Measurements from ENCODE around the gene CDKL5. TPM values are rescaled to one million over a fixed set of nuclear protein-coding genes. Genes with fewer than 3 reads are reported as not detected.
A peak's percentile ranks its signal among the peaks of the same experiment; 100 is the strongest.

Gene CDKL5
- polyA plus RNA-seq, 2 of the 4 experiments (the other 2 are of a cell fraction), result 5.4 to 22.8 TPM

- TF ChIP-seq CBX8 (IDR thresholded peaks at IDR 0.05) (no peak), EP300 (IDR thresholded peaks at IDR 0.05) (no peak), CEBPB (IDR thresholded peaks at IDR 0.05) (no peak), MAFK (IDR thresholded peaks at IDR 0.05; ENCODE audit: partially characterized antibody) (no peak), PBX3 (IDR thresholded peaks at IDR 0.05) (no peak), EHF (CRISPR knock-in tag; IDR thresholded peaks at IDR 0.05) (no peak)
- CTCF ChIA-PET, result no interaction called here
- FAIRE-seq (no peak), ATAC-seq (no peak), DNase-seq (ENCODE audit: low read depth in 1 of 2, low spot score in 1 of 2) (no peak)
- WGBS (ENCODE audit: missing lambda C conversion rate), result 78% methylated on average over 2 of the region's 2 CpGs
- H3K4me3 ChIP-seq, result no peak overlapping the region
- no peak overlapping the region for H3K27ac ChIP-seq
- no peaks in the 10 kb centered on the region for H3K4me1 ChIP-seq
- POLR2A ChIA-PET, result no interaction called here
- no peaks in the 10 kb centered on the region for H3K9me3 ChIP-seq
- no peak overlapping the region for H3K4me2 ChIP-seq
These were observed 9.5 kb downstream of the CDKL5 start for GRCh38 chrX:18434896-18435295.

DNA sequence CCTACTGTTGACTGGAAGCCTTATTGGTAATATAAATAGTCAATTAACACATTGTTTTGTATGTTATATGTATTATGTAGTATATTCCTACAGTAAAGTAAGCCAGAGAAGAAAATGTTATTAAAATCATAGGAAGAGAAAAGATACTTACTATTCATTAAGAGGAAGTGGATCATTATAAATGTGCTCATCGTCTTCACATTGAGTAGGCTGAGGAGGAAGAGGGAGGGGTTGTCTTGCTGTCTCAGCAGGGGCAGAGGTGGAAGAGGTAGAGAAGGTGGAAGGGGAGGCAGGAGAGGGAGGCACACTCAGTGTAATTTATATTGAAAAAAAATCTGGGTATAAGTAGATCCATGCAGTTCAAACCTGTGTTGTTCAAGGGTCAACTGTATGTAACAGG, 10.6 kb downstream of the CDKL5 start:
- Histone ChIP-seq H3K9me3 (no peaks in the 10 kb centered on the region), H3K4me3 (no peak overlapping the region), H3K4me2 (no peak overlapping the region), H3K27ac (no peak overlapping the region), H3K4me1 (no peaks in the 10 kb centered on the region)
- CTCF ChIA-PET, result interaction anchor here (0.5 kb wide), 1 partner anchor 27 kb away, joined by 3 read pairs; no protein-coding TSS in a partner anchor
- TF ChIP-seq MAZ (IDR thresholded peaks at IDR 0.05; ENCODE audit: borderline replicate concordance, low read depth, low read length) (no peak), RAD21 (conservative IDR thresholded peaks at IDR 0.05 in 1 of 2, IDR thresholded peaks at IDR 0.05 in 1 of 2) (no peak), NFE2L2 (conservative IDR thresholded peaks at IDR 0.05; ENCODE audit: low read length) (no peak), POLR2A (IDR thresholded peaks at IDR 0.05; ENCODE audit: low read length) (no peak)
- no peak for ATAC-seq
- DNase-seq (ENCODE audit: low read depth in 1 of 2, low spot score in 1 of 2), result no peak
- FAIRE-seq, result no peak
- POLR2A ChIA-PET, result no interaction called here
- WGBS (ENCODE audit: missing lambda C conversion rate), result 92% methylated on average over 1 of the region's 1 CpG

DNA sequence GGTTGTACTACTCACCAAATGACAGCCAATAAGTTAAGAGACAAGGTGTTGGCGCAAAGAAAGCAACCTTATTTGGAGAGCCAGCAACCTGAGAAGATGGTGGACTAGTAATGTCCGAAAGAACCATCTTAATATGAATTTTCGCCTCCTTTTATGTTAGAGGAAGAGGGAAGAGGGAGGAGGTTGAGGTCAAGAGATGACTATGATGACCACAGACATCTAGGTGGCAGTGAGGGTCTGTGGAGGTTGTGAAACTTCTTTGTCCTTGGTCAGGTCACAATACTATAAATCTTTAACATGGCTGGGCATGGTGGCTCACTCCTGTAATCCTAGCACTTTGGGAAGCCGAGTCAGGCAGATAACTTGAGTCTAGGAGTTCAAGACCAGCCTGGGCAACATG, 15.4 kb downstream of the CDKL5 start:
- DNase-seq (ENCODE audit: low read depth in 1 of 2, low spot score in 1 of 2), result no peak
- H3K4me3 ChIP-seq, result no peak overlapping the region
- H3K27ac ChIP-seq, result no peak overlapping the region
- no peaks in the 10 kb centered on the region for H3K4me1 ChIP-seq
- ChIA-PET POLR2A (no interaction called here), CTCF (no interaction called here)
- no peak overlapping the region for H3K4me2 ChIP-seq
- 72% methylated on average over 4 of the region's 4 CpGs for WGBS (ENCODE audit: missing lambda C conversion rate)
- no peak for ATAC-seq
- H3K9me3 ChIP-seq, result no peaks in the 10 kb centered on the region
- FAIRE-seq, result no peak
- TF ChIP-seq CHD2 (IDR thresholded peaks at IDR 0.05; ENCODE audit: low read length, partially characterized antibody) (no peak), RARB (CRISPR knock-in tag; IDR thresholded peaks at IDR 0.05) (no peak), FOXS1 (CRISPR knock-in tag; IDR thresholded peaks at IDR 0.05) (no peak), RFX5 (IDR thresholded peaks at IDR 0.05) (no peak), PBX3 (IDR thresholded peaks at IDR 0.05) (no peak), TFCP2L1 (CRISPR knock-in tag; IDR thresholded peaks at IDR 0.05) (no peak), MYC (IDR thresholded peaks at IDR 0.05; ENCODE audit: borderline replicate concordance, low read length) (no peak), EHMT2 (IDR thresholded peaks at IDR 0.05; ENCODE audit: low read depth) (no peak), CBX2 (IDR thresholded peaks at IDR 0.05; ENCODE audit: borderline replicate concordance, low read depth) (no peak), KDM5A (IDR thresholded peaks at IDR 0.05) (no peak)

- no peaks in the 10 kb centered on the region for H3K4me1 ChIP-seq
- POLR2A ChIA-PET, result no interaction called here
- TF ChIP-seq EHF (CRISPR knock-in tag; IDR thresholded peaks at IDR 0.05), result no peak
- TF ChIP-seq ZNF302 (CRISPR knock-in tag; IDR thresholded peaks at IDR 0.05), result no peak
- TF ChIP-seq, protein P1, sequence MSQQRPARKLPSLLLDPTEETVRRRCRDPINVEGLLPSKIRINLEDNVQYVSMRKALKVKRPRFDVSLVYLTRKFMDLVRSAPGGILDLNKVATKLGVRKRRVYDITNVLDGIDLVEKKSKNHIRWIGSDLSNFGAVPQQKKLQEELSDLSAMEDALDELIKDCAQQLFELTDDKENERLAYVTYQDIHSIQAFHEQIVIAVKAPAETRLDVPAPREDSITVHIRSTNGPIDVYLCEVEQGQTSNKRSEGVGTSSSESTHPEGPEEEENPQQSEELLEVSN (IDR thresholded peaks at IDR 0.05; ENCODE audit: borderline replicate concordance, low read depth), result no peak
- TF ChIP-seq FOXS1 (CRISPR knock-in tag; IDR thresholded peaks at IDR 0.05), result no peak
- TF ChIP-seq CBX2 (IDR thresholded peaks at IDR 0.05; ENCODE audit: borderline replicate concordance, low read depth), result no peak
- TF ChIP-seq HOXA7 (CRISPR knock-in tag; IDR thresholded peaks at IDR 0.05), result no peak
- TF ChIP-seq HEYL (CRISPR knock-in tag; IDR thresholded peaks at IDR 0.05), result no peak
- TF ChIP-seq MYC (IDR thresholded peaks at IDR 0.05; ENCODE audit: borderline replicate concordance, low read length), result no peak
- no peak for TF ChIP-seq ESRRA (IDR thresholded peaks at IDR 0.05; ENCODE audit: borderline replicate concordance, low read length)
- no peak for TF ChIP-seq GATA3 (IDR thresholded peaks at IDR 0.05; ENCODE audit: borderline replicate concordance)
- no peak for TF ChIP-seq HDAC2 (IDR thresholded peaks at IDR 0.05)
- no peak for TF ChIP-seq MAZ (IDR thresholded peaks at IDR 0.05; ENCODE audit: borderline replicate concordance, low read depth, low read length)
- TF ChIP-seq JUN (IDR thresholded peaks at IDR 0.05), result no peak
- TF ChIP-seq CHD4 (IDR thresholded peaks at IDR 0.05; ENCODE audit: borderline replicate concordance), result no peak
- no peak for TF ChIP-seq MAFK (IDR thresholded peaks at IDR 0.05; ENCODE audit: partially characterized antibody)
- CTCF ChIA-PET, result no interaction called here
- H3K4me3 ChIP-seq, result no peak overlapping the region
- H3K27ac ChIP-seq, result no peak overlapping the region
- 93% methylated on average over 3 of the region's 3 CpGs for WGBS (ENCODE audit: missing lambda C conversion rate)
- no peak for DNase-seq (ENCODE audit: low read depth in 1 of 2, low spot score in 1 of 2)
- H3K9me3 ChIP-seq, result no peaks in the 10 kb centered on the region
- no peak overlapping the region for H3K4me2 ChIP-seq
- no peak for FAIRE-seq
- peak in 1 of 2 experiments; percentile 28; a peak in 1 of 6 replicates for ATAC-seq
These were observed 16.5 kb downstream of the CDKL5 start for GRCh38 chrX:18441780-18442367.

Data from A549 (cell line).